Vagina (tissue), 2 donors: ENCODE results near the gene CAB39. TPM values are rescaled to one million over a fixed set of nuclear protein-coding genes. Genes with fewer than 3 reads are reported as not detected.

ENCODE experiments used
- DNase-seq, 2 donors: peaks; one replicate each; pipeline ENCODE4 v3.0.0-alpha.2; 2017; ENCODE audit errors: extremely low spot score in 2 of 2
- H3K27ac ChIP-seq: fragments of 200-600 bp; sonication (generic); one replicate; pipeline ENCODE4 v1.5.1; 2019
- H3K27me3 ChIP-seq: fragments of 200-600 bp; sonication (generic); one replicate; pipeline ENCODE4 v1.5.1; 2019
- H3K36me3 ChIP-seq, 2 donors: fragments of 200-600 bp; sonication (generic); one replicate each; pipeline ENCODE4 v1.5.1; 2017 to 2019
- H3K4me1 ChIP-seq: fragments of 200-600 bp; sonication (generic); one replicate; pipeline ENCODE4 v1.5.1; 2019
- H3K4me3 ChIP-seq, 2 donors: fragments of 200-600 bp; sonication (generic); 1 replicate in 1 of 2; 2 replicates in 1 of 2; pipeline ENCODE4 v1.5.1; 2016 to 2019
- H3K9me3 ChIP-seq: fragments of 200-600 bp; sonication (generic); one replicate; pipeline ENCODE4 v1.5.1; 2019
- CTCF ChIP-seq, 3 experiments: fragments of 450-650 bp in 2 of 3; fragments of 200-600 bp in 1 of 3; sonication (generic) in 1 of 3; IDR thresholded peaks; one replicate each; pipeline ENCODE4 v1.5.1; 2017 to 2019; ENCODE audit warnings: antibody characterized with exemption in 3 of 3, mild to moderate bottlenecking in 2 of 3, moderate library complexity in 2 of 3
- POLR2A ChIP-seq, 2 donors: fragments of 450-650 bp; IDR thresholded peaks; one replicate each; pipeline ENCODE4 v1.6.1; 2017; ENCODE audit warnings: antibody characterized with exemption in 2 of 2, mild to moderate bottlenecking in 2 of 2, moderate library complexity in 2 of 2
- POLR2AphosphoS5 ChIP-seq, 2 donors: sonication (generic); formaldehyde crosslinking; IDR thresholded peaks; one replicate each; pipeline ENCODE4 v1.9.0; 2017; ENCODE audit warnings: antibody characterized with exemption in 2 of 2, mild to moderate bottlenecking in 2 of 2, low read depth in 1 of 2; ENCODE audit not compliant: insufficient read depth in 1 of 2
- intact Hi-C: fragments of 100-400 bp; cut with DNase I; formaldehyde crosslinking; loops from one replicate; pipeline ENCODE4 v1.15.1; 2023
- total RNA-seq: library from RNA; depleted of rRNA; stranded (reverse); fragments of >200 nt; gene quantifications from one replicate; pipeline ENCODE4 v1.2.3, GENCODE V29; 2016

CAB39 gene
- total RNA-seq, 1 donor from 2014 or later, result 59.4 TPM

DNA sequence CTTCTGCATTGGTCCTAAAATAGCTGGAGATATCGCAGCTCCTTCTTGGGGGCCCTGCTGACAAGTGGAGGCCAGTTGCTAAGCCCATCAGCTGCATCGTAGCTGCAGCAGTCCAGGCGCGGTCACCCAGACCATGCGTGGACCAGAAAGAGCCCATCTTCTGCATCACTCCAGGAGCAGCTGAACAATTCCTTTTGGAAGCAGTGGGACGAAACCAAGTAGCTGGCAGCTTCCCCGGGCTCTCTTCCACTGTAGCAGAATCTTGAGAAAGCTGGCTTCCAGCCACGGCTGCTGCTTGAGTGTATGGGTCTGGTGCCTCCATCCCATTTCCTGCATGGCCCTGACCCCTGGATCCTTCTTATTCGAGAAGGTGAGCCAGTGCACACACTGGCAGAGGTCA is 22.2 kb upstream of the CAB39 start:
- TF ChIP-seq CTCF (IDR thresholded peaks at IDR 0.05), result no peak
- no peak for TF ChIP-seq POLR2AphosphoS5 (IDR thresholded peaks at IDR 0.05; ENCODE audit: insufficient read depth in 1 of 2, low read depth in 1 of 2)
- TF ChIP-seq POLR2A (IDR thresholded peaks at IDR 0.05), result no peak
- no peaks in the 10 kb centered on the region for H3K4me1 ChIP-seq

DNA sequence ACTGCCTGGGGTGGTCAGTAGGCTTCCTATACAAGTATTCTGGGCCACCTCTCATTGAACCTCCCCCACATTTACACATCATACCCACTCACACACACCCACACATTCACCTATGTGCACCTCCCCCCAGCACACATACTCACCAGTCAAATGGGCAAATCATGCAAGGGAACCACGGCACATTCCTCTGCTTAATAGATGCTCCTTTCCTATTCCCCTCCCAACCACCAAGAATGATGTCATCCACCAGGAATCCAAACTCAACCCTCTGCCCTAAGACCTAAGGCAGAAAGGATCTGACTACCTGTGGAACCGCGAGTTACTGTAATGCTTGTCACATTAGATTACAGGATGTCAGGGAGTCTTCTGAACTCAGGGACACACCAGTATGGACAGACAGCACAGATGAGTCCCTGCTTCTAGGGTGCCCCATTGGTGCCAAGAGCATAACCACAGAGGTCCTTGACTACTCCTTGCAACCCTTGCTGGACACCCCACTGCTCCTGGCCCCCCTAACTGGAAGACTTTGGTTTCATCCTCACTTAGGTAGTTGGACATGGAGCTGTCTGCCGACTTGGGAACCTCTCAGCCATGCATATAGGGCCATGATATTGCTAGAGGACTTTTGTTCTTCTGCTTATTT is 21.5 kb upstream of the CAB39 start:
- Histone ChIP-seq H3K4me3 (no peak overlapping the region), H3K4me1 (no peaks in the 10 kb centered on the region), H3K36me3 (no peaks in the 10 kb centered on the region), H3K27ac (no peak overlapping the region), H3K9me3 (no peaks in the 10 kb centered on the region), H3K27me3 (no peaks in the 10 kb centered on the region)
- DNase-seq, result no peak
- no peak for TF ChIP-seq POLR2AphosphoS5 (IDR thresholded peaks at IDR 0.05; ENCODE audit: insufficient read depth in 1 of 2, low read depth in 1 of 2)
- TF ChIP-seq POLR2A (IDR thresholded peaks at IDR 0.05), result no peak
- TF ChIP-seq CTCF (IDR thresholded peaks at IDR 0.05), result no peak
- intact Hi-C loops, result no loop called here

More for the DNA sequence above, 22.2 kb upstream of the CAB39 start:
- intact Hi-C loops, result no loop called here
- no peak overlapping the region for H3K27ac ChIP-seq
- no peaks in the 10 kb centered on the region for H3K27me3 ChIP-seq
- DNase-seq, result no peak
- H3K4me3 ChIP-seq, result no peak overlapping the region
- no peaks in the 10 kb centered on the region for H3K36me3 ChIP-seq
- H3K9me3 ChIP-seq, result no peaks in the 10 kb centered on the region

DNA sequence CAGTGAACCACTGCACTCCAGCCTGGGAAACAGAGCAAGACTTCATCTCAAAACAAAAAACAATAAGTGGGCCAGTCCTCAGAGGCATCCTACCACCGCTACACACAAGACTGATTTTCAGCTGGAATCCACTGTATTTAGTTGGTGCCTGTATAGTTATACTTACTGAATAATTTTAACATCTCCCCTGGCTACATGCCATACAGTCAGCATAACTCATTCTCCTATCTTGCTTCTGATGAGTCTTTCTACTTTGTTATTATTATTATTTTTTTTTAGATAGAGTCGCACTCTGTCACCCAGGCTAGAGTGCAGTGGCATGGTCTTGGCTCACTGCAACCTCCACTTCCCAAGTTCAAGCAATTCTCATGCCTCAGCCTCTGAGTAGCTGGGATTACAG is 19.9 kb upstream of the CAB39 start:
- H3K9me3 ChIP-seq, result no peaks in the 10 kb centered on the region
- no peak overlapping the region for H3K4me3 ChIP-seq

DNA sequence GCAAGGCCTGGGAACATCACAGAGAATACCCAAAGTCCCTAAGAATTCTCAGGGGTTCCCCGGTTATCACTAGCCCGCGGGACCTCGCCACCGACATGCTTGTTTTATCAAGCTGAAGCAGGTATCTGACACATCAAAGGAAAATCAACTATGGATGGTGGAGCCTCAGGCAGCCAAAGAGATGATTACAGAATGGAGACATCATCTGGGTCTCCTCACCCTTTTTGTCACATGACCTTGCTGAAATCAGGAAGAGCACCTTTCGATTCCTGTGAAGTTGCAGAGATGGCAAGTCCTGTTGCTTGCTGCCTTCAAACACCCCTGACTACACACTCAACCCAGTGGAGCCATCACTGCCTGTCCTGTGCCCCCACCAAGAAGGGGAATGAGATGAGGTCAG is 19.2 kb upstream of the CAB39 start:
- TF ChIP-seq POLR2A (IDR thresholded peaks at IDR 0.05), result no peak
- no peak for TF ChIP-seq POLR2AphosphoS5 (IDR thresholded peaks at IDR 0.05; ENCODE audit: insufficient read depth in 1 of 2, low read depth in 1 of 2)
- TF ChIP-seq CTCF (IDR thresholded peaks at IDR 0.05), result no peak
- intact Hi-C loops, result no loop called here
- Histone ChIP-seq H3K36me3 (no peaks in the 10 kb centered on the region), H3K4me1 (no peaks in the 10 kb centered on the region), H3K27ac (no peak overlapping the region), H3K4me3 (no peak overlapping the region), H3K9me3 (no peaks in the 10 kb centered on the region), H3K27me3 (no peaks in the 10 kb centered on the region)
- DNase-seq, result no peak

More for the DNA sequence above, 19.9 kb upstream of the CAB39 start:
- no peak for DNase-seq
- intact Hi-C loops, result no loop called here
- Histone ChIP-seq H3K27ac (no peak overlapping the region), H3K27me3 (no peaks in the 10 kb centered on the region), H3K36me3 (no peaks in the 10 kb centered on the region), H3K4me1 (no peaks in the 10 kb centered on the region)
- TF ChIP-seq POLR2A (IDR thresholded peaks at IDR 0.05), result no peak

- H3K36me3 ChIP-seq, result no peaks in the 10 kb centered on the region
- no peaks in the 10 kb centered on the region for H3K4me1 ChIP-seq
- intact Hi-C loops, result no loop called here
- H3K4me3 ChIP-seq, result no peak overlapping the region
- no peak overlapping the region for H3K27ac ChIP-seq
- TF ChIP-seq CTCF (IDR thresholded peaks at IDR 0.05) (no peak), POLR2AphosphoS5 (IDR thresholded peaks at IDR 0.05; ENCODE audit: insufficient read depth in 1 of 2, low read depth in 1 of 2) (no peak), POLR2A (IDR thresholded peaks at IDR 0.05) (no peak)
- no peak for DNase-seq
- H3K9me3 ChIP-seq, result no peaks in the 10 kb centered on the region
- no peaks in the 10 kb centered on the region for H3K27me3 ChIP-seq
These were observed 18.4 kb upstream of the CAB39 start for GRCh38 chr2:230694241-230694640.
